Heart right ventricle (tissue), 16 donors: Measurements from ENCODE around the gene CTNND2. TPM values are rescaled to one million over a fixed set of nuclear protein-coding genes. Genes with fewer than 3 reads are reported as not detected.

Experiments used
- ATAC-seq, 8 donors: fragments of 200-7000 bp; cut with Tn5 transposase; one replicate each; pipeline ENCODE4 v1.9.1; 2020; ENCODE audit warnings: mild to moderate bottlenecking in 8 of 8, moderate library complexity in 8 of 8, moderate number of reproducible peaks in 1 of 8
- DNase-seq, 2 donors: peaks; one replicate each; pipeline ENCODE4 v3.0.0-alpha.2; 2020
- H3K27ac ChIP-seq, 10 donors: fragments of 200-600 bp; sonication (generic) in 2 of 10; one replicate each; pipeline versions ENCODE4 v1.5.0 to v1.8.0; 2020 to 2022; ENCODE audit warnings: mild to moderate bottlenecking in 3 of 10
- H3K27me3 ChIP-seq, 7 donors: fragments of 200-600 bp; one replicate each; pipeline ENCODE4 v1.8.0; 2021 to 2022; ENCODE audit warnings: mild to moderate bottlenecking in 2 of 7
- H3K36me3 ChIP-seq, 9 donors: fragments of 200-600 bp; sonication (generic) in 1 of 9; one replicate each; pipeline versions ENCODE4 v1.5.0 to v1.8.0; 2020 to 2022; ENCODE audit warnings: mild to moderate bottlenecking in 2 of 9
- H3K4me1 ChIP-seq, 9 donors: fragments of 200-600 bp; sonication (generic) in 1 of 9; one replicate each; pipeline versions ENCODE4 v1.5.0 to v1.8.0; 2020 to 2022; ENCODE audit warnings: mild to moderate bottlenecking in 4 of 9
- H3K4me3 ChIP-seq, 10 donors: fragments of 200-600 bp; sonication (generic) in 2 of 10; one replicate each; pipeline versions ENCODE4 v1.5.0 to v1.8.0; 2020 to 2022; ENCODE audit warnings: mild to moderate bottlenecking in 7 of 10, moderate library complexity in 2 of 10
- H3K9me3 ChIP-seq, 11 donors: fragments of 200-600 bp in 10 of 11; sonication (generic) in 2 of 11; one replicate each; pipeline versions ENCODE4 v1.5.0 to v1.8.0; 2013 to 2022; ENCODE audit warnings: mild to moderate bottlenecking in 2 of 11, control low read depth in 1 of 11, moderate library complexity in 1 of 11
- WGBS, 2 donors: extraction: QIAGEN DNeasy Blood & Tissue Kit; methylation state at CpG; one replicate each; pipeline ENCODE4 v1.1.7; 2013; ENCODE audit warnings: inconsistent platforms in 1 of 2; 5-methylcytosine and 5-hydroxymethylcytosine counted together
- intact Hi-C, 10 donors: fragments of 100-400 bp; cut with DNase I; formaldehyde crosslinking; loops; one replicate each; pipeline versions ENCODE4 v1.11.1 to v1.14.2; 2022
- polyA plus RNA-seq, 2 donors: library from polyadenylated mRNA; stranded (reverse); fragments of 200-250 nt; gene quantifications; one replicate each; pipeline ENCODE4 v1.2.3, GENCODE V29; 2013
- total RNA-seq, 10 donors: library from RNA; stranded (reverse); fragmentation: NEBNext Ultra II Directional in 3 of 10; extraction: Animal tissue kit (Norgen Biotek cat#: 25700) in 3 of 10; gene quantifications; one replicate each; pipeline versions ENCODE4 v1.2.1 to v1.2.4, GENCODE V29; 2021 to 2023
- TF ChIP-seq, protein P1 (sequence below), 9 donors: fragments of 200-600 bp; sonication (generic) in 2 of 9; IDR thresholded peaks; one replicate each; pipeline versions ENCODE4 v1.5.0 to v1.8.0; 2021 to 2022; ENCODE audit warnings: antibody characterized with exemption in 9 of 9, mild to moderate bottlenecking in 5 of 9, moderate library complexity in 1 of 9
- donor health status: Arrhythmogenic right ventricular cardiomyopathy.
- donor health status: ischemic (EF 13 %, LVEDD 7.1; RV severe dilation, severe dysfunction).
- donor health status: healthy with polysubstance abuse.
- donor health status: DM: no; HTN: yes; CAD: no.
- donor health status: DM: no; HTN: no; CAD: no.
- donor health status: ischemic (EF 25% LVEDD 6.9; RV normal size, moderate dysfunction).
- donor health status: ischemic (EF 25% LVEDD 5.7; RV mildly dilated, moderate dysfunction).
- donor health status: healthy.
- donor health status: DM: yes; HTN: yes; CAD: no.
- donor health status: Ischemic cardiomyopathy.
- donor health status: ischemic (EF 35%, LVEDD 5.7; RV mildly dilated, moderate dysfunction).
- donor health status: nonischemic (EF 11% LVEDD 7.7; RV severe dilation, severe dysfunction).
- donor health status: DM: yes; HTN: yes; CAD: no.
- donor health status: PGD.
- donor health status: ischemic (EF 29% LVEDD 5.4; RV normal size, mild dysfunction).
- donor health status: nonischemic (EF 23%, LVEDD 6.1; RV moderate dilation, normal function).

Gene CTNND2
- total and polyA plus RNA-seq, 12 donors, result 1.1 to 29.6 (median 9.9) TPM

DNA sequence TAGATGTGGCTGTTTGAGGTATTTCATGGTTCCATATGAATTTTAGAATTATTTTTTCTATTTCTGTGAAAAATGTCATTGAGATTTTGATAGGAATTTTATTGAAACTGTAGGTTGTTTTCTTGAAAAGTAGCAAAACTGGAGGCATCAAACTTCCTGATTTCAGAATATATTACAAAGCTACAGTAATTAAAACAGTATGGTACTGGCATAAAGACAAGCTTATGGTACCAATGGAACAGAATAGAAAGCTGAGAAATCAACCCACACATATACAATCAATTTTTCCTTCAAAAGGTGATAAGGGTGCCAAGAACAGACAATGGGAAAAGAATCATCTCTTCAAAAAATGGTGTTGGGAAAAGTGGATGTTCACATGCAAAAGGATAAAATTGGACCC, 945.5 kb downstream of the CTNND2 start:
- Histone ChIP-seq H3K4me3 (no peak overlapping the region), H3K27ac (no peak overlapping the region), H3K4me1 (no peaks in the 10 kb centered on the region), H3K9me3 (peaks cover 0 to 21% (median 3%) of the 10 kb centered on the region in 11 donors), H3K36me3 (no peaks in the 10 kb centered on the region), H3K27me3 (no peaks in the 10 kb centered on the region)
- DNase-seq (no peak), ATAC-seq (no peak)
- TF ChIP-seq, protein P1, sequence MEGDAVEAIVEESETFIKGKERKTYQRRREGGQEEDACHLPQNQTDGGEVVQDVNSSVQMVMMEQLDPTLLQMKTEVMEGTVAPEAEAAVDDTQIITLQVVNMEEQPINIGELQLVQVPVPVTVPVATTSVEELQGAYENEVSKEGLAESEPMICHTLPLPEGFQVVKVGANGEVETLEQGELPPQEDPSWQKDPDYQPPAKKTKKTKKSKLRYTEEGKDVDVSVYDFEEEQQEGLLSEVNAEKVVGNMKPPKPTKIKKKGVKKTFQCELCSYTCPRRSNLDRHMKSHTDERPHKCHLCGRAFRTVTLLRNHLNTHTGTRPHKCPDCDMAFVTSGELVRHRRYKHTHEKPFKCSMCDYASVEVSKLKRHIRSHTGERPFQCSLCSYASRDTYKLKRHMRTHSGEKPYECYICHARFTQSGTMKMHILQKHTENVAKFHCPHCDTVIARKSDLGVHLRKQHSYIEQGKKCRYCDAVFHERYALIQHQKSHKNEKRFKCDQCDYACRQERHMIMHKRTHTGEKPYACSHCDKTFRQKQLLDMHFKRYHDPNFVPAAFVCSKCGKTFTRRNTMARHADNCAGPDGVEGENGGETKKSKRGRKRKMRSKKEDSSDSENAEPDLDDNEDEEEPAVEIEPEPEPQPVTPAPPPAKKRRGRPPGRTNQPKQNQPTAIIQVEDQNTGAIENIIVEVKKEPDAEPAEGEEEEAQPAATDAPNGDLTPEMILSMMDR (IDR thresholded peaks at IDR 0.05), result no peak
- intact Hi-C loops, result no loop called here

DNA sequence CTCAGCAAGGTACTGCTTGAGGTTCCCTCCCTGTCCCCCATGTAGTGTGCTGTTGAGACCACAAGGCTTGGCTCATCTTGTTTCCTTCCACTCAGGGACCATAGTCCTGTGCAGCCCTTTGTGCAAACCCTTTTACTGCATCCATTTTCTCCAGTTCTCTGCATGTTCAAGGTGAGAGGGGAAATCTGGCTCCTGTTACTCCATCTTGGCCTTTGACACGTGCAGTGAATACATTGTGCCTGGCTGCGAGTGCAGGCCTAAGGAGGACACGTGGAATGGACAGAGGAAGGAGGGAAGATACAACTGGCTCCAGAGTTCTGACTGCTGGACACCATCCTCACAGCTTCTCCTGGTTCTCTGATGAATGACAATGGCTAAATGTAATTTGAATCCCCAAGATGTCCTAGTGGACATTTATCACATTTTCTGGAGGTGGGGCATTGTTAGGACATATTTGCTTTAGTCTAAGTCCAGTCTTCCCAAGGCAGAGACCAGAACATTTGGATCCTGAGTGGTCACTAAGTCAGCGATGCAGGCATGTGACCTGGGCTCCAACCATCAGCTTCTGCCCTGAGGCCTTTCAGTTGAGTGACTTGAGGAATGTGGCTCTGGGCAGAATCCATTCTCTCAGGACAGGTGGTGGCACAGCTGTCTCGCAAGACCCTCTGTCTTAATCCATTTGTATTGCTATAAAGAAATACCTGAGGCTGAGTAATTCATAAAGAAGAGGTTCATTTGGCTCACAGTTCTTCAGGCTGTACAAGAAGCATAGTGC, 954.2 kb downstream of the CTNND2 start:
- H3K9me3 ChIP-seq, result peaks cover 0 to 6% (median 0%) of the 10 kb centered on the region in 11 donors
- no peak overlapping the region for H3K27ac ChIP-seq
- ATAC-seq (no peak), DNase-seq (no peak)
- intact Hi-C loops, result no loop called here
- no peaks in the 10 kb centered on the region for H3K4me1 ChIP-seq
- 76 to 85% methylated on average over 5 of the region's 5 CpGs for whole genome bisulfite sequencing, 2 donors
- no peaks in the 10 kb centered on the region for H3K27me3 ChIP-seq
- TF ChIP-seq, protein P1 (IDR thresholded peaks at IDR 0.05), result no peak
- no peaks in the 10 kb centered on the region for H3K36me3 ChIP-seq
- H3K4me3 ChIP-seq, result no peak overlapping the region

DNA sequence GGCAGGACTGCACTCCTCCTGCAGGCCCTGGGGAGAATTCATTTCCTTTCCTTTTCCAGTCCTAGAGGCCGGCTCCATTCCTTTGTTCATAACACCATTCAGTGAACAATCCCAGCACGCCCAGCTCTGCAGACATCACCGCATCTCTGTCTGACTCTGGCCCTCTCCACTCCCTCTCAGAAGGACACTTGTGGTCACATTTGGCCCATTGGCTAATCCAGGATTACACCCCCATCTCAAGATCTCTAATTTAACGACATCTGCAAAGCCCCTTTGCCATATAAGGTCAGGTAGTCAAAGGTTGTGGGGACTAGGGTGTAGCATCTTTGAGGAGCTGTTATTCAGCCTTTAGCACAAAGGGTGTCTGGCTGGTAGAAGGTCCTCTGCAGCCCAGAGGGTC, 958.2 kb downstream of the CTNND2 start:
- Histone ChIP-seq H3K27ac (no peak overlapping the region), H3K4me1 (no peaks in the 10 kb centered on the region), H3K9me3 (no peaks in the 10 kb centered on the region), H3K4me3 (no peak overlapping the region), H3K27me3 (no peaks in the 10 kb centered on the region), H3K36me3 (no peaks in the 10 kb centered on the region)
- ATAC-seq (no peak), DNase-seq (no peak)
- intact Hi-C loops, result no loop called here
- TF ChIP-seq, protein P1 (IDR thresholded peaks at IDR 0.05), result no peak
- 68 to 77% methylated on average over 4 of the region's 4 CpGs for WGBS, 2 donors

DNA sequence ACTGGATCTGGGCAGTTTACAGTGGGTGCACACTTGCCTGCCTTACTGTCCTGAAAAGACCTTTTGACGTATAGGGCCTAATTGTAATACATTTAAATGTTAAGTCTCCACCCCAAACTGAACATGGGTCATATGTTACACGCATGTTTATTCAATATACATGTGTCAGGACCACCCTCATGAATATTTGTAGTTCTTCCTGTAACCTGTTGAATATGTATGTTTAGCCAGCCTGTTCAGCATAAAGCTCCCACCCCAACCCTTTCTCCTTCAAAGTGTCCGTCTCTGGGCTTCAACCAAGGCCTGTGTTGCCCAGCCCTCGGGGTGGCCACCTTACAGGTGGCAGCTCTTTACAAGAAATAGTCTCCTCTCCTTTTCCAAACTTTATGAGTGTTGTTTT, 962.3 kb downstream of the CTNND2 start:
- no peak for DNase-seq
- ATAC-seq, result no peak
- intact Hi-C loops, result no loop called here
- Histone ChIP-seq H3K36me3 (no peaks in the 10 kb centered on the region), H3K4me1 (no peaks in the 10 kb centered on the region), H3K27me3 (no peaks in the 10 kb centered on the region), H3K27ac (no peak overlapping the region), H3K4me3 (no peak overlapping the region), H3K9me3 (no peaks in the 10 kb centered on the region)
- 91 to 95% methylated on average over 4 of the region's 4 CpGs for WGBS, 2 donors
- TF ChIP-seq, protein P1 (IDR thresholded peaks at IDR 0.05), result no peak
